ENCODE measurements around the gene ARHGEF7. TPM values are rescaled to one million over a fixed set of nuclear protein-coding genes. Genes with fewer than 3 reads are reported as not detected.

Gene ARHGEF7
- total RNA-seq, 1 donor from 2014 or later: 181 TPM

- no peak for DNase-seq
These were observed 24.3 kb downstream of the ARHGEF7 start for GRCh38 chr13:111139452-111139851.

DNA sequence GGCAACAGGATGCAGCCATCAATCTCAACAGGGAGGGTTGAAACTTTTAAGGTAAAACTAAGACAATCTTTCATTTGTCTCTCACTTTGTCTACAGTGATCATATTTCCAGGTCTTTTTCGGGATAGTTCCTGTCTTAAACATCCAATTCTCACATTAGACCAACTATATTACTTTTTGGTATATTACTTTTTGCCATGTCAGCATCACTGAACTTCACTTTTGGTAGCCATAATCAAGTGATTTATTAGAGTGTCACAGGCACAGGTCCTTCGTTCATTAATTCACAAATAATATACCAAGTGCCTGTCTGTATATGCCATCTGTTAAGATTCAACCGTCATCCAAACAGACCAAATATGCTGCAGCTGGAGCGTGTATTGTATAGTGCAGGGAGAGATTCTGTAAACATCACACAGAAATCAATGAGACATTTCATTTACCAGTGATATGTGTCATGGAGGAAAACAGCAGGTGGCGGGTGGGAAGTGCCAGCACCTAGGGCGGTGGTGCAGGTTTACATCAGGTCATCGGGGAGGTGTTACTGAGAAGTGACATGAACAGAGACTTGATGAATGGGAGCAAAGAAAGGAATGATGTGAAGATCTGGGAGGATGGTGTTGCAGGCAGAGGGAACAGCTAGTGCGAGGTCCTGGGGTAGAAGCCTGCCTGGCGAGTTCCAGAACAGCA is 24.9 kb downstream of the ARHGEF7 start:
- no peak for DNase-seq

GRCh38 chr13:111140562-111141105 is 25.5 kb downstream of the ARHGEF7 start:
- no peak for DNase-seq

DNA sequence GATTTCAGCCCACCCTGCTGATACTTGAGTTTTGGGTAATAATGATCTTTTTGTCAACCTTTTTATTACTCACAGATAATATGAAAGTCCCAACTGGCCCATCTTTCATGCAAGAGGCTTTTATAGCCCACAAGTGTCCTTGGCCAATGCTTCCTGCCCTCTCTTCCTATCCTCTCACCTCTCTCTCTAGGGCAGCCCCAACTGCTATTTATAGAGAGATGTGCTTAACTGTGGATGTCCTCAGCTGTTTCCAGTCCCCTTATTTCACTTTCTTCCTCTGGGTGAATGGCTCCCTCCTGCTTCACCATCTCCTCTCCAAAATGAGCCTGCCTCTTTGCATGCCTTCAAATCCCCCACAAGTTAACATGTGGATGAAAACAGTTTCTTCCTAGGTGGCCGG is 27.4 kb downstream of the ARHGEF7 start:
- no peak for DNase-seq

DNA sequence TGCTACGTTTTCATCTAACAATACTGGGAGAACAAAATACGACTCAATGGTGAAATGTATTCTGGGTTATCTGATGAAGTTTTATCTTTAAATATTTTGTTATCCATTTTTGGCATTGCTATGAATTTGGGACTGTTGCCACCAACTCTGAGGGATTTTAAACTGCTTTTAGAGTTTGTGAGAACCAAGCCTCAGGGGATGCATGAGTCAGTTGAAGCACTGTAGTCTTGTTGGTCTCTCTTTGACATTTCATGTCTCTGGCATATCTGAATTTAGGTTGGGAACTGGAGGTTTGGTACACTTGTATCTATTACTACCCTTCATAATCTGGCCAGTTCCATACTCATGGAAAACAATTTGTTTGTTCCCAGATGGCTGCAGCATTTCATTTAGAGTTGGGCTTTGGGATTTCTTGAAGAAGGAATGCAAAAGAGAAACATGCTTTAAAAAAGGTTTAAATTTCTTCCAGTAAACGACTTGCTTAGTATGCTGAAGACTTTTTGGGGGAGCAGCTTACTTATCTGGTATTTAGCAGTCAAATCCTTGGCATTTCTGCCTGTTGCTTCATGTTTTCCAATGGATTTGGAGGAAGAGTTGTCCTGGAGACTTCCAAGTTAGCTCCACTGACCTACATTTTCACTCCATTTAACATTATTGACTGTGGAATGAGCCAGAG is 28.9 kb downstream of the ARHGEF7 start:
- DNase-seq: no peak

DNA sequence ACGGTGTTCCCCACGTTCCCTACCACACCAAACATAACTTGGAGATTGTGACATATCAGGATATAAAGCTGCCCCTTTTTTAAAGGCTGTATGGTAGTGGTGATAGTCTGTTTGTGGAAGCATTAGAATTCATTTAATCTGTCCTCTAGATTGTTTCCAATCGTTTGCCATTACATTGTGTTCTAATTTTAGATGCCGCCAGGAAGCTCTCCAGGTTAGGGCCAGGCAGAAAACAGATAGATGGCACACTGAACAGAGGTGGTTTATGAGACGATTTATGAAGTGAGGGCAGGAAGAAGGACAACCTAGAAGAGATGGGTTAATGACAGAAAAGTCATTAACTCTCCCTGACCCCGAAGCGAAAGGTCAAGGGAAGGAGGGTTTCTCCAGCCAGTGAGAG is 30.0 kb downstream of the ARHGEF7 start:
- DNase-seq: no peak

DNA sequence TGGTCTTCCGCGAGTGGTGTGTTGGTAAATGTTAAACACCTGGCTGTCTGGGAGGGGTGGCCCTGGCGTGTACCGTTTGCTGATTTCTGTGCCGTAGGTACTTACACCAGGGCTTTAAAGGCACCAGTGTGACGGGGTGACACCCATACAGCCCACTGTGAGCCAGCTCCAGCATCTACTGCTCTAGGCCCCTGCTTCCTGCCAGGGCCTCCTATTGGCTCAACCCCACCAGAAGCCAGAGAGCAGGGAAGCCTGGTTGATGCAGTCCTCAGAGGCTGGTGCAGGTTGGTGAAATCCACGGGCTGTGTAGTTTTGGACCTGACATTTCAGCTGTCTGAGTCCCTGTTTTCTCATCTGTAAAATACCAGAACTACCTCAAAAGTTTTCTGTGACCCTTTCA is 30.4 kb downstream of the ARHGEF7 start:
- no peak for DNase-seq

DNA sequence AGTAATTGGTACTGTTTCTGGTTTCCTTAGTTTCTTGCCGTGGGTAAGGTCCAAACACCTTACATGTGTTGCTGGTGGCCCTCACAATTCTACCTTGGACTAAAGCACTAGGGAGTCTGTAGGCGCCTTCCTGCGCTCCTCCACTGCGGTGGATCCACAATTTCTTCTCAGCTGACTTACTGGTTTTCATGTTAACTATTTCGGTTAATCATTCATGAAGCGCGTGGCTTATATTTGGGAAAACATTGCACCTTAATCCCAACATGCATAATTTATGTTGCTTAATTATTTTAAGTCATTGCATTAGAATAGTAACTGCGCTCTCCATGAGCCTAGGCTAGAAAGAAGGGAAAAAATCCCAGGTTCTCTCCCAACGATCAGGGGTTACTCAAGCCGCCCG is 37.7 kb downstream of the ARHGEF7 start:
- DNase-seq: no peak

DNA sequence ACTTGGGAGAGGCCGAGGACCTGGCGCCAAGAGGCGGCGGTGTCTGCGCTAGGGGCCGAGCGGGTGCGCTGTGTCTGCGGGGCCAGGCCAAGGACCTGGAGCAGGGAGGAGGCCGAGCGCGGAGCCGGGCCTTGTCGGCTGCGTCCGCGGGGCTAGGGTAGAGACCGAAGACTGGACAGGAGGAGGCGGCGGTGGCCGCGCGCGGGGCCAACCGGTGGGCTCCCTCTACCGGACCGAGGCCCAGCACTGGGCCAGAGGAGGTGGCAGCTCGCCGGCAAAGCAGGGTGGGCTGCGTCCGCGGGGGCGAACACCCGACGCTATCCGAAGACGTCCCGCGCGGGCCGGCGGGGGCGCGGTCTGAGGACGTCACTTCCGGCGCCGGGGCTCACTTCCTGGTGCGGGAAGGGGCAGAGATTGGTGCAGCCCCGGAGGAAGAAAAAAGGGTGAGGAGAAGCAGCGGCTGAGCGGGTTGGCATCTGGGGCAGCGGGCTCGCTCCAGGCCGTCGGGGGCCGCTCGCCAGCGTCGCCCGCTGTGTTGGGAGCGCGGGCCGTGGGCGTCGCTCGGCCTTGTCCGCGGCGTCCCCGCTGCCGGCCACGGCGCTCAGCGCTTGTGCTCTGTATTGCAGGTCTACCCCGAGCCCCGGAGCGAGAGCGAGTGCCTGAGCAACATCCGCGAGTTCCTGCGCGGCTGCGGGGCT is 38.3 kb downstream of the ARHGEF7 start:
- DNase-seq: peak; percentile 97

DNA sequence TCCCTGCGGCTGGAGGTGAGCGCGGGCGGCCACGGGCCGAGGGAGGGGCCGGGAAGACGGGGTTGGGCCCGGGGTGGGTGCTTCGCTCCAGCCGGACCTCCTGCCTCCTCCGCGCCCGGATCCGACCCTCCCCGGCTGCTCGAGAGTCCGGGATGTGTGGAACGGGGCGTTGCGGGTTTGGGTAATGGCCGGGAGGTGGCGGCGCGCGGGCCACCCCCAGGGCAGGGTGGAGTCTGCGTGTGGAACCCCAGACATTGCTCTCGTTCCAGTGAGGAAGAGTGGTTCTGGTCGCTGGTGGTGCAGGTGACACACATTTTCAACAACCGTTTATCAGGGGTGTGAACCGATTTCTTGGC is 38.8 kb downstream of the ARHGEF7 start:
- no peak for DNase-seq

GRCh38 chr13:111156421-111156820 is 41.3 kb downstream of the ARHGEF7 start:
- no peak for DNase-seq

GRCh38 chr13:111158136-111158805 is 43.2 kb downstream of the ARHGEF7 start:
- DNase-seq: peak; percentile 43

- DNase-seq: no peak
These were observed 44.5 kb downstream of the ARHGEF7 start for GRCh38 chr13:111159362-111160320.

- no peak for DNase-seq
These were observed 45.5 kb downstream of the ARHGEF7 start for GRCh38 chr13:111160648-111161047.

- no peak for DNase-seq
These were observed 46.8 kb downstream of the ARHGEF7 start for GRCh38 chr13:111161601-111162600.

- DNase-seq: no peak
These were observed 50.3 kb downstream of the ARHGEF7 start for GRCh38 chr13:111165241-111166010.

GRCh38 chr13:111166882-111167675 is 52.0 kb downstream of the ARHGEF7 start:
- DNase-seq: no peak

GRCh38 chr13:111168107-111168506 is 53.0 kb downstream of the ARHGEF7 start:
- DNase-seq: peak; percentile 95
